GM18951 (cell line): ENCODE data around the gene DCTD.
"Not testable (repeated sequence)": the region's sequence is repeated elsewhere in the genome, so short reads cannot be mapped to it uniquely, and the experiment has no call there.

Experiments used
- POLR2A ChIP-seq: IDR thresholded peaks from 4 replicates; pipeline ENCODE4 v1.6.1; 2011; ENCODE audit warnings: mild to moderate bottlenecking; ENCODE audit not compliant: insufficient read length, insufficient read depth; ENCODE audit errors: extremely low read depth
- in situ Hi-C: fragments of 300-500 bp; cut with MboI; formaldehyde crosslinking; loops from one replicate; pipeline ENCODE4 v1.12.0; 2022; ENCODE audit warnings: low sequenced_read_pairs, mixed read lengths, inconsistent platforms; ENCODE audit not compliant: unreplicated experiment

DCTD gene

GRCh38 chr4:182916483-182917181 is 554 bp downstream of the DCTD start:
- TF ChIP-seq POLR2A = no peak
- in situ Hi-C loops = no loop called here

GRCh38 chr4:182914357-182914756 is 2.8 kb downstream of the DCTD start:
- in situ Hi-C loops = no loop called here
- TF ChIP-seq POLR2A = no peak

- TF ChIP-seq POLR2A = no peak
- in situ Hi-C loops = no loop called here
These were observed 3.6 kb downstream of the DCTD start for GRCh38 chr4:182913621-182914020.

- in situ Hi-C loops = no loop called here
- TF ChIP-seq POLR2A = no peak
These were observed 4.2 kb downstream of the DCTD start for GRCh38 chr4:182913036-182913435.

GRCh38 chr4:182908124-182908523 is 9.1 kb downstream of the DCTD start:
- TF ChIP-seq POLR2A = no peak
- in situ Hi-C loops = no loop called here

- in situ Hi-C loops = no loop called here
- TF ChIP-seq POLR2A = no peak
These were observed 9.8 kb downstream of the DCTD start for GRCh38 chr4:182907396-182907795.

- in situ Hi-C loops = no loop called here
- no peak for TF ChIP-seq POLR2A
These were observed 10.4 kb downstream of the DCTD start for GRCh38 chr4:182906786-182907185.

- in situ Hi-C loops = no loop called here
- TF ChIP-seq POLR2A = no peak
These were observed 12.1 kb downstream of the DCTD start for GRCh38 chr4:182905038-182905437.

GRCh38 chr4:182904211-182904761 is 12.9 kb downstream of the DCTD start:
- in situ Hi-C loops = no loop called here
- no peak for TF ChIP-seq POLR2A

- in situ Hi-C loops = no loop called here
- TF ChIP-seq POLR2A = no peak
These were observed 14.2 kb downstream of the DCTD start for GRCh38 chr4:182903013-182903412.

- in situ Hi-C loops = no loop called here
- TF ChIP-seq POLR2A = no peak
These were observed 15.8 kb downstream of the DCTD start for GRCh38 chr4:182901337-182901736.

- in situ Hi-C loops = not testable (repeated sequence)
These were observed 17.2 kb downstream of the DCTD start for GRCh38 chr4:182900021-182900420.

- in situ Hi-C loops = no loop called here
- no peak for TF ChIP-seq POLR2A
These were observed 18.7 kb downstream of the DCTD start for GRCh38 chr4:182898479-182898799.

GRCh38 chr4:182897601-182898478 is 19.3 kb downstream of the DCTD start:
- no peak for TF ChIP-seq POLR2A
- in situ Hi-C loops = no loop called here
